ENCODE measurements around the gene LST1. TPM values are rescaled to one million over a fixed set of nuclear protein-coding genes. Genes with fewer than 3 reads are reported as not detected.

The LST1 gene
- total RNA-seq, 1 donor, result not detected

DNA sequence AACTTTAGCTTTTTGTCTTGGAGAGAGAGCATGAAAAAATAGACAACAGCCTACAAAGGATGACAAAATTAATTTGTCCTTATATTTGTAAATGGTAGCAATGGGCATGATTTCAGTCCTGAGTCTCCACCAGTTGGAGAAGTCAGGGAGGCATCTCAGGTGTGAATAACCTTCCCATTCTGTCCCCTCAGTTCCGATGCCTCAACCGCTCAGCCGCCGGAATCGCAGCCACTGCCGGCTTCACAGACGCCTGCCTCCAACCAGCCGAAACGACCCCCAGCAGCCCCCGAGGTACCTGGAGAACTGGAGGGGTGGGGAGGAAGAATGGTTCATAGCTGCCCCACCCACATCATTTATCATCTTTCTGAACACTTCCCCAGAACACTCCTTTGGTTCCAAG, 38.0 kb downstream of the LST1 start:
- Histone ChIP-seq H3K27me3 (ENCODE audit: insufficient read depth, low read length) (no peaks in the 10 kb centered on the region), H3K27ac (ENCODE audit: low read depth, low read length) (no peak overlapping the region), H4K20me1 (ENCODE audit: insufficient read depth, low read length) (peaks cover 56% of the 10 kb centered on the region), H3K4me1 (ENCODE audit: insufficient read depth, low read length) (peaks cover 18% of the 10 kb centered on the region), H3K36me3 (ENCODE audit: insufficient read depth, low read length) (peaks cover 68% of the 10 kb centered on the region), H3K4me2 (ENCODE audit: insufficient read depth, low read length) (no peak overlapping the region), H3K9me3 (ENCODE audit: low read depth, low read length) (no peaks in the 10 kb centered on the region), H2AFZ (ENCODE audit: low read length) (no peak overlapping the region), H3K4me3 (ENCODE audit: insufficient read depth, low read length) (no peak overlapping the region), H3K79me2 (ENCODE audit: insufficient read depth, low read length) (peaks cover 81% of the 10 kb centered on the region)
- TF ChIP-seq, protein P1, sequence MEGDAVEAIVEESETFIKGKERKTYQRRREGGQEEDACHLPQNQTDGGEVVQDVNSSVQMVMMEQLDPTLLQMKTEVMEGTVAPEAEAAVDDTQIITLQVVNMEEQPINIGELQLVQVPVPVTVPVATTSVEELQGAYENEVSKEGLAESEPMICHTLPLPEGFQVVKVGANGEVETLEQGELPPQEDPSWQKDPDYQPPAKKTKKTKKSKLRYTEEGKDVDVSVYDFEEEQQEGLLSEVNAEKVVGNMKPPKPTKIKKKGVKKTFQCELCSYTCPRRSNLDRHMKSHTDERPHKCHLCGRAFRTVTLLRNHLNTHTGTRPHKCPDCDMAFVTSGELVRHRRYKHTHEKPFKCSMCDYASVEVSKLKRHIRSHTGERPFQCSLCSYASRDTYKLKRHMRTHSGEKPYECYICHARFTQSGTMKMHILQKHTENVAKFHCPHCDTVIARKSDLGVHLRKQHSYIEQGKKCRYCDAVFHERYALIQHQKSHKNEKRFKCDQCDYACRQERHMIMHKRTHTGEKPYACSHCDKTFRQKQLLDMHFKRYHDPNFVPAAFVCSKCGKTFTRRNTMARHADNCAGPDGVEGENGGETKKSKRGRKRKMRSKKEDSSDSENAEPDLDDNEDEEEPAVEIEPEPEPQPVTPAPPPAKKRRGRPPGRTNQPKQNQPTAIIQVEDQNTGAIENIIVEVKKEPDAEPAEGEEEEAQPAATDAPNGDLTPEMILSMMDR (IDR thresholded peaks at IDR 0.05; ENCODE audit: extremely low read depth, low read depth, low read length), result no peak
- peak; percentile 67 for DNase-seq (ENCODE audit: insufficient read length, low spot score, missing footprints)

DNA sequence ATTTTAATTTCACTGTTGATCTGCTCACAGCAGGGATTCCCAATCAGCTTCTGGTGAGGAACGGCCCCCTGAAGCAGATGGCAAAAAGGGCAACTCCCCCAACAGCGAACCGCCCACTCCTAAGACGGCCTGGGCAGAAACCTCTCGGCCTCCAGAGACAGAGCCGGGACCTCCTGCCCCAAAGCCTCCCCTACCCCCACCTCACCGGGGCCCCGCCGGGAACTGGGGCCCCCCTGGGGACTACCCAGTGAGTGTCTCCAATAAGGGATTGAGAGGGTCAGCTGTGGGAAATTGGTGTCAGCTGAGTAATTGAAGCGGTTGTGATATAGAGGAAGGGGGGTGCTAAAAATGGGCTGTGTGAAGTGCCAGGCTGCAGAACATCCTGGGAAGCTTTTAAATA, 40.9 kb downstream of the LST1 start:
- H3K27me3 ChIP-seq (ENCODE audit: insufficient read depth, low read length), result no peaks in the 10 kb centered on the region
- H3K36me3 ChIP-seq (ENCODE audit: insufficient read depth, low read length), result peaks cover 95% of the 10 kb centered on the region
- no peaks in the 10 kb centered on the region for H3K9me3 ChIP-seq (ENCODE audit: low read depth, low read length)
- no peak overlapping the region for H3K4me2 ChIP-seq (ENCODE audit: insufficient read depth, low read length)
- peaks cover 55% of the 10 kb centered on the region for H4K20me1 ChIP-seq (ENCODE audit: insufficient read depth, low read length)
- H3K27ac ChIP-seq (ENCODE audit: low read depth, low read length), result no peak overlapping the region
- TF ChIP-seq, protein P1 (IDR thresholded peaks at IDR 0.05; ENCODE audit: extremely low read depth, low read depth, low read length), result no peak
- no peak overlapping the region for H3K4me3 ChIP-seq (ENCODE audit: insufficient read depth, low read length)
- H3K79me2 ChIP-seq (ENCODE audit: insufficient read depth, low read length), result peaks cover 84% of the 10 kb centered on the region
- H2AFZ ChIP-seq (ENCODE audit: low read length), result no peak overlapping the region
- DNase-seq (ENCODE audit: insufficient read length, low spot score, missing footprints), result peak; percentile 43
- peaks cover 10% of the 10 kb centered on the region for H3K4me1 ChIP-seq (ENCODE audit: insufficient read depth, low read length)

DNA sequence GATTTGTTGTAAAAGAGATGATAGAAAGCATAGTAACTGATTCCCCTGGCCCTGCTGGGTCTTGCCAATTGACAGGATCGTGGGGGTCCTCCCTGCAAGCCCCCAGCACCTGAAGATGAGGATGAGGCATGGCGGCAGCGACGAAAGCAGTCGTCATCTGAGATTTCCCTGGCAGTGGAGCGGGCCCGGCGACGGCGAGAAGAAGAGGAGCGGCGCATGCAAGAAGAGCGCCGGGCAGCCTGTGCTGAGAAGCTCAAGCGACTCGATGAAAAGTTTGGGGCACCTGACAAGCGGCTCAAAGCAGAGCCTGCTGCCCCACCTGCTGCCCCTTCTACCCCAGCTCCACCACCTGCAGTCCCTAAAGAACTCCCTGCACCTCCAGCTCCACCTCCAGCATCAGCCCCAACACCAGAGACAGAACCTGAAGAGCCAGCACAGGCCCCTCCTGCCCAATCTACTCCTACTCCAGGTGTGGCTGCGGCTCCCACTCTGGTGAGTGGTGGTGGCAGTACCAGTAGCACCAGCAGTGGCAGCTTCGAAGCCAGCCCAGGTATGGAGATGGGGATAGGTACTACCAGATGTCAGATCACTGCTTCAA, 41.7 kb downstream of the LST1 start:
- peak; percentile 26 for DNase-seq (ENCODE audit: insufficient read length, low spot score, missing footprints)
- Histone ChIP-seq H3K4me2 (ENCODE audit: insufficient read depth, low read length) (no peak overlapping the region), H2AFZ (ENCODE audit: low read length) (no peak overlapping the region), H3K36me3 (ENCODE audit: insufficient read depth, low read length) (peaks cover 97% of the 10 kb centered on the region), H3K9me3 (ENCODE audit: low read depth, low read length) (no peaks in the 10 kb centered on the region), H3K27me3 (ENCODE audit: insufficient read depth, low read length) (no peaks in the 10 kb centered on the region), H3K4me1 (ENCODE audit: insufficient read depth, low read length) (peaks cover 2% of the 10 kb centered on the region), H3K79me2 (ENCODE audit: insufficient read depth, low read length) (peaks cover 84% of the 10 kb centered on the region), H3K4me3 (ENCODE audit: insufficient read depth, low read length) (no peak overlapping the region), H4K20me1 (ENCODE audit: insufficient read depth, low read length) (peaks cover 52% of the 10 kb centered on the region), H3K27ac (ENCODE audit: low read depth, low read length) (no peak overlapping the region)
- TF ChIP-seq, protein P1 (IDR thresholded peaks at IDR 0.05; ENCODE audit: extremely low read depth, low read depth, low read length), result no peak

DNA sequence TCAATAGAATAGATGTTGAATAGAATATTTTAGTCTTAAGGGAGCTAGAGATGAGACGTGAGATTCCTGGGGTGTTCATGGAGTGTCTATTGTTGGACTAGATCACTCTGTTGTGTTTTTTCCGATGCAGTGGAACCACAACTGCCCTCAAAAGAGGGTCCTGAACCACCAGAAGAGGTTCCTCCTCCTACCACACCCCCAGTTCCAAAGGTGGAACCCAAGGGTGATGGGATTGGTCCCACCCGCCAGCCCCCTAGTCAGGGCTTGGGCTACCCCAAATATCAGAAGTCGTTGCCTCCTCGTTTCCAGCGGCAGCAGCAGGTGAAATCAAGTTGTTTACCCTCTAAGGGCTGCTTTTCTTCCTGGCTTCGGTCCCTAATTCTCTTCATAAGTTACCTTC, 42.9 kb downstream of the LST1 start:
- Histone ChIP-seq H3K4me1 (ENCODE audit: insufficient read depth, low read length) (no peaks in the 10 kb centered on the region), H3K9me3 (ENCODE audit: low read depth, low read length) (no peaks in the 10 kb centered on the region), H3K27me3 (ENCODE audit: insufficient read depth, low read length) (no peaks in the 10 kb centered on the region), H2AFZ (ENCODE audit: low read length) (no peak overlapping the region), H3K4me2 (ENCODE audit: insufficient read depth, low read length) (no peak overlapping the region), H3K36me3 (ENCODE audit: insufficient read depth, low read length) (peaks cover 97% of the 10 kb centered on the region), H3K79me2 (ENCODE audit: insufficient read depth, low read length) (peaks cover 75% of the 10 kb centered on the region), H3K4me3 (ENCODE audit: insufficient read depth, low read length) (no peak overlapping the region), H4K20me1 (ENCODE audit: insufficient read depth, low read length) (peaks cover 42% of the 10 kb centered on the region), H3K27ac (ENCODE audit: low read depth, low read length) (no peak overlapping the region)
- DNase-seq (ENCODE audit: insufficient read length, low spot score, missing footprints), result no peak
- TF ChIP-seq, protein P1 (IDR thresholded peaks at IDR 0.05; ENCODE audit: extremely low read depth, low read depth, low read length), result no peak

All from osteoblast (primary cell).